Activated naive CD8-positive, alpha-beta T cell treated with anti-CD3 and anti-CD28 coated beads, Interleukin-2, amount 50 U/mL, for 16 hours (primary cell): Measurements from ENCODE around the gene CCNE1.

ENCODE experiments used
- DNase-seq: peaks from one replicate; pipeline ENCODE4 v3.0.0-alpha.2; 2020; ENCODE audit warnings: low read depth, low spot score

CCNE1 gene

DNA sequence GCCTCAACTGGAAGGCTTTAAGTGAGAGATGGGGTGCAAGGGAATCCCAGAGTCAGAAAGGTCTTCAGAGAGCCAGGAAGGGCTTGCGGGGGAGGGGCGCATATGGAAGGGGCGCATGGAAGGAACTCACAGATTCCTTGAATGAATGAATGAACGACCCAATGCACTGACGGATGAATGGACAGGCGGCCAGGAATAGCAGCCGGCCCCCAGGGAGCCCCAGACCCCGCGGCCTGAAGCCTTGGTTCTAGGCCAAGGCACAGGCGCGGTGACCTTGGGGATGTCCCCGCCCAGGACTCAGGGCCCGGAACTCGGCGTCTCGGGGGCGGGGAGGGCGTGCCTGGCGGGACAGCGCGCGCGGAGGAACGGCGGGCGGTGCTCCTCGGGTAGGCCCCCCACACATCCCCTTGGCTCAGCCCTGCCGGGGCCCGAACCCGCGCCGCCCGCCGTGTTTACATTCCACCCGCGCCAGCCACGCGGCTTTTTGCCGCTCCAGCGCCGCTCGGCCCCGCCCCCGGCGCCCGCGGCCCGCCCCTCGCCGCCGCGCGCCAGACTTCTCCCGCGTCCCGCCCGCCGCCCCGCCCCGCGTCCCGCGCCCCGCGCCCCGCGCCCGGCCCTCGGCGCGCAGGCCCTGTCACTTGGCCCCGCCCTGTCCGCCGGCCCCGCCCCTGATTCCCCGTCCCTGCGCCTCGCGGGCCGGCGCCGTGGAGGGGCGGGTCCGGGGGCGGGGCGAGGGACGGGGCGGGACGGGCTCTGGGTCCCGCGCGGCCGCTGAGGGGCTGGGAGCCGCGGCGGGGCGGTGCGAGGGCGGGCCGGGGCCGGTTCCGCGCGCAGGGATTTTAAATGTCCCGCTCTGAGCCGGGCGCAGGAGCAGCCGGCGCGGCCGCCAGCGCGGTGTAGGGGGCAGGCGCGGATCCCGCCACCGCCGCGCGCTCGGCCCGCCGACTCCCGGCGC lies at the start of gene CCNE1:
Gene CCNE1 (plus strand): TSS at position 867 of the 955 bp plus-strand sequence. CDS start 565 bp downstream, outside the sequence.
- peak; percentile 93 for DNase-seq

DNA sequence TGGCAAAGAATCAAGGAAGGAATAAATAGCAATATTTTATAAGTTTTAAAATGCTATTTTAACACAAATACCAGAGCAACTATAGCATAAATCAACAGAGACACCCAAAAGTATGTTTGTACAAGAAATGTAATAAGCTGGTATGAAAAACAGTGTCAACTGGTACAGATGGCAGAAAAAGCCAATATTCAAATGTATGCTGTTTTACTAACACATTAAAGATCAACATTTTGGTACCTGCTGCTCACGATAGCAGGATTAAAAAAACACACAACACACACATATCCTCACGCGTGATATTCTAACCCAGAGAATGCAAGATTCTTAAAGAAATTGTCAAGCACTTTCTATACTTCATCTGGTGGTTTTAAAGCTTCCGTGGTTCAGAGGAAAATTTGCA lies 48.6 kb upstream of the CCNE1 start:
- no peak for DNase-seq

DNA sequence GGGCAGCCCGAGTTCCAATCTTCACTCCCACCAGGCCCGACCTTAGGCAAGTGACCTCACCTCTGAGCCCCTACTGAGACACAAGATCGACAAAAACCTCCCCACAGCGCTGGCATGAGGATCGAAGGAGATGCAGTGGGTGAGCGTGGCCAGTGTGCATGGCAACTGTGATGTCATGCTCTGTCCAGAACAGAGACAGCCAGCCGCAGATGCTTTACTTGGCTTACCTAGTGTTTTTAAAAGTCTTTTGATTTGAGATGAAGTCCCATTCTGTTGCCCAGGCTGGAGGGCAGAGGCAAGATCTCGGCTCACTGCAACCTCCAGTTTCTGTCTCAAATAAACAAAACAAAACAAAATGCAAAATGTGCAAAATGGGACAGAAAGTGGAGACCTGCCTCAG lies 47.4 kb upstream of the CCNE1 start:
- no peak for DNase-seq

DNA sequence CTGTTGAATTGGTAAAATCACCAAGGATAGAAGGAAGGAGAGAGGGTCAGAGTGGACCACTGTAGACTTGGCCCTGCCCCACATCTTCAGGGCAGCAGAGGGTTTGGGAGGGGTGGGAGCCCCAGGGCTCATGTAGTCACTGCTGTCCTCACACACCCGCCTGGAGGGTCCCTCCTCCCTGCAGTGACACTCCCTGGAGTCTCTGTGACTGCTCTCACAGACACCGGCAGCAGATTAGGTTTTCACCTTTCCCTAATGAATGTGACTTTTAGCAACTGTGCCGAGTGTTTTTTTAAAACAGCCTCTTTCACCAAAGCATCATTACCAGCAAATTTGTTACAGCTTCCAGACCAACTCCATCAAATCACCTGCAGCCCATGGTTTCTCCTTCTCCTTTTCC lies 45.7 kb upstream of the CCNE1 start:
- no peak for DNase-seq

DNA sequence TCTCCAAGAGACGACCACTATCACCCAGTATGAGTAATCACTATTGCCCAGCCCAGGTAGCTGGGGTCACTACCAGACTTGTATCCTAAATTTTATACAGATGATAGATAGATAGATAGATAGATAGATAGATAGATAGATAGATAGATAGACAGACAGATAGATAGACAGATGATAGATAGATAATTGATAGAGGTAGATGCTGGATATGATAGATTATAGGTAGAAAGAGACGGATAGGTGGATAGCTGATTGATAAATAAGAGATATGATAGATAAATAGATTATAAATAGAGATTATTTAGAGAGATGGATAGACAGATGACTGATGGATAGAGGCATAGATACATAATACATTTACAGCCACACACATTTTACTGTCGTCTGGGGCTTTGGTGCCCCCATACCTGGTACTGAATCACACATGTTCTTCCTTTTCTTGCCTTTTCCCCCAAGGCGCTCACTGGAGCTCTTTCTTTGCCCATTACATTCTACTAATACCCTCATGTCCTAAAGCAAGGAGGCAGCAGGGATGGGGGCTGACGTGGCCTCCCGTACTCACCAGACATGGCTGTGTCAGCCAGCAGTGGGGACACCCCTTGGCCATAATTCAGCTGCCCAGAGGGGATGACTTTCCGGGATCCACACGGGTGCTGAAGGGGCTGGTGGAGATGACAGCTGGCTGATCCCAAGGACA lies 44.6 kb upstream of the CCNE1 start:
- DNase-seq = no peak

DNA sequence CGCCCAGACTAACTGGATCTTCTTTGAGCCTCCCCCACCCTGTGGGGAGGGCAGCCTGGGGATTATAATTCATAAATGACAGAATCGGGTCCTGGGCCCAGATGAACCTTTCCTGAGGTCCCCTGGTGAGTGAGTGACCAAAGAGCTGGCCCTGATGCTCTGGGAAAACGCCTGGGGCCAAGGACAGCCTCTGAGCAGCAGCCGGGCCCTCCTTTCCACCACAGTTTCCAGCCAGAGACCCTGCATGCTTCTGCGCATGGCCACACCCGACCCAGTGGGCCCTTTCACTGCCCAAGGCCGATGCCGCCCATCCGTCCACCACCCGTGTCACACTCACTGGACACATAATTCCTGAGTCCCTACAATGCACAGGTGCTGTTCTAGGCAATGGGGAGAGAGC lies 43.6 kb upstream of the CCNE1 start:
- DNase-seq = no peak

DNA sequence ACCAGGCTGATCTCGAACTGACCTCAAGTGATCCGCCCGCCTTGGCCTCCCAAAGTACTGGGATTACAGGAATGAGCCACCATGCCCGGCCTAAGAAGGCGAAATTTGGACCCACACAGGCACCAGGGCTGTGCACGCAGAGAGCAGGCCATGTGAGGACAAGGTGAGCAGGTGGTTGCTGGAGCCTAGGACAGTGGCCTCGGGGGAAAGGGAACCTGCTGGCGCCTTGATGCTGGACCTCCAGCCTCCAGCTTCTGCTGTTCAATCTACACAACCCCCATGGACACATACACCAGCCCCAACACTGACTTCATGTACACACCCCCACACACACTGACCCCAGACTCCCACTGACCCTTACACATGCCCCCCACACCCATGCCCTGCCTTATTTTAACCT lies 41.8 kb upstream of the CCNE1 start:
- no peak for DNase-seq

DNA sequence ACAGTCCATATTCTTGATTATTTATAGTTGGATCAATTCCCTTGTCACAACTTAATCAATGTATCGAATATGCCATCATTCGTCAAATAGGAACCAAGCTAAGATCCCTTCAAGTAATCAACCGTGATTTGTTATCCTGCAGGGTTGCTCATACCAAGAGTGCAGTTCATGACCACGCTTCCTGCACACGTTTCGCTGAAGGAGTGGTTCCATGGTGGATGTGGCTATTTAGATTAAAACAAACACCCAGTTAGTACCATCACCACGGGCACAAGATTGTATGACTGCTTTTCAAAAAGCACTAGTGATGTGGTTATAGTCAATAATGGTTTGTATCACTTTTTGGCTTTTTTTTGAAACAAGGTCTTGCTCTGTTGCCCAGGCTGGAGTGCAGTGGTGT lies 41.1 kb upstream of the CCNE1 start:
- DNase-seq = no peak

DNA sequence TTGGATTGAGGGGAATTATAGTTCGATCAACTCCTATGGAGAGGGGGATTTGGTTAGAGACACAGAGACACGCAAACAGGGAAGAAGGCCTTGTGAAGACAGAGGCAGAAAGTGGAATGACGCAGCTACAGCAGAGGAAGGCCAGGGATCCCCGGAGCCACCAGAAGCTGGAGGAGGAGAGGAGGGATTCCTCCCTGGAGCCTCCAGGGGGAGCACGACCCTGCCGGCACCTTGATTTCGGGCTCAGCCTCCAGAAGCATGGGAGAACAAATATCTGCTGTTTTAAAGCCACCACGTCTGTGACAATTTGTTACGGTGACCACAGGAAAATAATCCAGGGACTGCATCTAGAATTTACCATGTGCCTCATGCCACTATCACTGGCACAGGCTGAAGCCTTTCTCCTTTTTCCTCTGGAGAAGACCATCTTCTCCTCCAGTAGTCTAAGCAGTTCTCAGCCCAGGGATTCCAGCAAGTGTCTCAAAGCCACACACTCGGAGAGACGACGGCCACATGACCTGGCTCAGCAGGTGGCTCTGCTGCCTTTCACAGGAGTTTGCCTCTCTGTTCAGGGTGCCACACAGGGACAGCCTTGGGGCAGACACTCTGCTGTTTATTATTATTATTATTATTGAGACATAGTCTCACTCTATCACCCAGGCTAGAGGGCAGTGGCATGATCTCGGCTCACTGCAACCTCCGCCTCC lies 39.9 kb upstream of the CCNE1 start:
- no peak for DNase-seq

DNA sequence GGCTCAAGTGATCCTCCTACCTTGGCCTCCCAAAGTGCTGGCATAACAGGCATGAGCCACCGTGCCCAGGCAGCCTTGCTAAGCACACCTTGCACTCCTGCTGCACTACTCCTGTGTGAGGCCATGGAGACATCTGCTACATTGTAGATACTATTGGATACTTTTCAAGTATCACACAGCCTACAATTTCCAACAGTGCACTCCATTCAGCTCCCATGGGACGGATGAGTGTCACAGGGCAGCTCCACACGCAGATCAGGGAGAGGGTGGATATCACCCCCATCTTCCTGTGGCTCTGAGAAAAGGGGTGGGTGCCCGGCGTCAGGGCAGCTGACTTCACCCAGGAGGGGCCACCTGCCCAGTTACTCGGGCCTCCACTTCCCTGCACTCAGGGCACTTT lies 39.1 kb upstream of the CCNE1 start:
- no peak for DNase-seq

DNA sequence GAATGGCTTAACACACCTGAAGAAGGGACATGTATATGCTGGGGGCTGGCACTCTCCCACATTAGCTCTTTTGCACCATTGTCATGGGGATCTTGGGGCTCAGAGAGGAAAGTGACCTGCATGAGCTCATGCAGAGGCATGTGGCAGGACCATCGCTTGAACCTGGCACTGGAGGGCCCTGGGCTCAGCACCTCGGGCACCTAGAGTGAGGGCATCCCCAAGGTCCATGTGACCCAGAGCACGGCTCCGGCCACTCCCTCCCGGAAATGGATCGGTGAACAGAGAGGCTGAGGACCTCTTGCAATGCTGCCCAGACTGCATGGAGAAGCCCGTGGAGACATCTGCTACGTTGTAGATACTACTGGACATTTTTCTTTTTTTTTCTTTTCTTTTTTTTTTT lies 38.6 kb upstream of the CCNE1 start:
- no peak for DNase-seq

DNA sequence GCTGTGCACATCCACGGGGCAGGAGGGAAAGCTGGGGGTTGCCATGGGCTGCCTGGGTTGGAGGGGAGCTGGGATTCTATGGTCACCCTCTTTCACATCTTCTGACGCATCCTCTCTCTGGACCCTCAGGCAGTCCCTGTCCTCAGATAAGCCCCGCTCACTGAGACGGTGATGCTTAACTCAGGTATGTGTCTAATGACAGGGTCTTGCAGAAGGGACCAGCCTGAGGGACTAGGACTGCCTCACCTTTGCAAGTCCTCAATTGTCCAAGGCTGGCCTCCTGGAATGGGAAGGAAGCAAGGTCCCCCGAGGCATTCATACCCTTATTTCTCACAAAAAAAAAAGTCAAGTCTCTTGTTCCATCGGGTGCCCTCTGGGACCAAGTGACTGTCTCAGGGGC lies 37.7 kb upstream of the CCNE1 start:
- no peak for DNase-seq

DNA sequence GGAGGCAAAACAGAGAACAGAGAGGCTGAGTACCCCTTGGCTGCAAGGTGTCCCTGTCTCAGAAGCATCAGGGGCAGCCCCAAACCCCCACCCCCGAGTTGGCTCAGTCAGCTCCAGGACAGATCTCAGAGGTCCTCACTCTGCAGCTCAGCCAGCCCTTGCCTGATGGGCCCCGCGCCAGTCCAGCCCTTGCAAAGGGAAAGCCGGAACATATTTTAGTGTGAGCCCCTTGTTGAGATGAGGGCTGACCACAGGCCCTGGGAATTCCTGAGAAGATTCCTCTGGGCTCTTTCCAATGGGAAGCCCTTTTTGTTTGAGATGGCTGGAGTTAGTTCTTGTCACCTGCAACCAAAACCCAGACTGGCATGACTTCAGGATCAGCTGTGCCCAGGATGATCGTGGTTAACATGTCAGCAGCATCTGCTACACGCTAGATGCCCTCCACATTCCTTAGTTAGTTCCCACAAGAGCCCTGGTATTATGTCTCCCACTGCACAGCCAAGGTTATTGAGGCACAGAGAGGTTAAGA lies 33.9 kb upstream of the CCNE1 start:
- no peak for DNase-seq

DNA sequence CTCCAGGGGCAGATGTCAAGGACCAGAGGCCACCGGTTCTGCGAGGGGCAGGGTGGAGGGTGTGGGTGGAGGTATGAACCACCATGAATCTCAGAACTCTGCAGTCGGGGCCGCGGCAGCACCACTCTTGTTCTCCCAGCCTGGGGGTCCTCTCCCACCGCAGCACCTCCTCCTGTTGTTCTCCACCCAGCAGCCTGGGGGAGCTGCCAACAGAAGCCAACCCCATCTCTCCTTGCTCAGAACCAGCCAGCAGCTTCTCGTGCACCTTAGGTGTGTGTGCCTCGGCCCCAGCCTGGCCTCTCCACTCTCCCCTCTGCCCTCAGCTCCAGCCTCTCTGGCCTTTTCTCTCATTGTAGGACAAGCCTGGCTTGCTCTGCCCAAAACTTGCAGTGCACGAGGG lies 31.9 kb upstream of the CCNE1 start:
- no peak for DNase-seq

DNA sequence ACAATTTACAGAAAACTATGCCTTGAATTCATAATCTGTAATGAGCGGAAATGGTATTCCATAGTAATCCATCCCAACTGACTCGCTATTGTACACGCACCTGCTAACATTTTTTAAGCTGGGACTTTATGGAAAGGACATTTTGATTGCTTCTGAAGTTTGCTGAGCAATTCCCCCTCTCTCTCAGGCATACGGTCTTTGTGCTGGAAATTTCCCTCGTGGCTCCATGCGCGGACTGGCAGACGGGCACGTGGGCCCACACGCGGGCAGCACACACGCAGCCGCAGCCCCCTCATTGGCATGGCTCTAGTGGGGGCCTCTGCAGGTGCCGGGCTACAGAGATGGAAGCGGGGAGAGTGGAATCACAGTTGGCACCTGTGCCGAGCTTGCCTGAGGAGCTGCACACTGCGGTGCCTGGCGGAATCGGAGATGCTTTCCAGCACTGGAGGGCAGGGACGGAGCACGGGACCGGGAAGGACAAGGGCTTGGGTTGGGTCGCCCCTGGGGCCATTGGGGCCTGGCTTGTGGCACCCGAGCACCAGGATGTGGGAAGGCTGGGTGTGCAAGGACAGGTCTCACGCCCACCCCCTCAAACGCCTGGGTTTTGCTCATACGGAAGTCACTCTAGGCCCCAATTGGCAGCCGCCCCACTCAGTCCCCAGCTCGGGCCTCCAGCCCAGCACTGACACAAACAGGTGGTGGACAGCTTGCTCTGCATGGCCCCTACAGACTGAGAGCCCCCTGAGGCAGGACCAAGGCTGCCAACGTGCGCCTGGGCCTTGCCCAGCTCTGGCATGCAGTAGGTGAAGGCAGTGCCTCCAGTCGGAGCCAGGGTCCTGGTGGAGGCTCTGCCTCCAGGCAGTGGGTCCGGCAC lies 30.2 kb upstream of the CCNE1 start:
- DNase-seq = no peak

DNA sequence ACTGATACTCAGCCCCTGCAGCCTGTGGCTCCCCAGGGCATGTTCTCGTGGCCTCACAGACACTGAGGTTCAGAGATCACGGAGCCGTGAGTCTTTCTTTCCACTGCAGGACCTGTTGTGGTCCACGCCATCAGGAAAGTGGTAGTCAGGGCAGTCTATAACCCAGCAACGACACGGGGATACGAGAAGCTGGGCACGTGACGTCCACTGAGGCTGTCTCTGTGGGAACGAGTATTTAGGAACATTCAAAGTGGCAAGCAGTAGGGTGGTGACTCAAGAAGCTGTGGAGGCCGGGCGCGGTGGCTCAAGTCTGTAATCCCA lies 29.6 kb upstream of the CCNE1 start:
- no peak for DNase-seq

DNA sequence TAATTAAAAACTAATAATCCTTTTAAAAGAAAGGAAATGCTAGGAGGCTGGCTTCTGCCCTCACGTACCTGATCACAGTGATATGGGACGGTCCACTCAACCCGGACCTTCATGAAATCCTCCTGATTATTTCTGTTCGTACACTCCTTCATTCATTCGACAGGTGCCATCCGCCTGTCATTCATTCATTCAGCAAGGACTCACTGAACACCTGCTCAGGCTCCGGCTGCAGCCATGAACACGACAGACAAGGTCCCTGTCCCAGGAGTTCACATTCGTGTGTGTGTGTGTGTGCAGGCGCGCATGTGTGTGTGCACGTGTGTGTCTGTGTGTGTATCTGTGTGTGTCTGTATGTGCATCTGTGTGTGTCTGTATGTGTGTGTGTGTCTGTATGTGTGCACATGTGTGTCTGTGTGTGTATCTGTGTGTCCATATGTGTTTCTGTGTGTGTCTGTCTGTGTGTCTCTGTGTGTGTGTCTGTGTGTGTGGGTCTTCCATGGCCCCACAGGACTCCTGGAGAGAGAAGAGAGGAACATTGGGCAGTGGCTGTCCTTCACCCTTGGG lies 28.1 kb upstream of the CCNE1 start:
- DNase-seq = no peak

DNA sequence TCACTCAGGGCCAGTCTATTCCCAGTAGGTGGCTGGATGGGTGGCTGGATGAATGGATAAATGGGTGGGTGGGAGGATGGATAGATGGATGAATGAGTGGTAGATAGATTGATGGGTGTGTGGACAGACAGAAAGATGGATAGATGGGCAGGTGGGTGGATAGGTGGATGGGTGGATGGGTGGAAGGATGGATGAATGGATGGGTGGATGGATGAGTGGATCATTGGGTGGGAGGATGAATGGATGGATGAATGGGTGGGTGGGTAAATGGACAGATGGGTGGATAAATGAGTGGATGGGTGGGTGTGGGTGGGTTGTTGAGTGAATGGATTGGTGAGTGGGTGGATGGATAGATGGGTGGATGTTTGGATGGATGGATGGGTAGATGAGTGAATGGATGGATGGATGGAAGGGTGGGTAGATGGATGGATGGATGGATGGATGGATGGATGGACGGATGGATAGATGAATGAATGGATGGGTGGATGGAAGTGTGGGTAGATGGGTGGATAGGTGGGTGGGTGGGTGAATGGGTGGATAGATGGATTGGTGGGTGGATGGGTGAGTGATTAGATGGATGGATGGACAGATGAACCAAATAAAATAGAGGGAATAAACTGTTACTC lies 27.1 kb upstream of the CCNE1 start:
- DNase-seq = no peak

DNA sequence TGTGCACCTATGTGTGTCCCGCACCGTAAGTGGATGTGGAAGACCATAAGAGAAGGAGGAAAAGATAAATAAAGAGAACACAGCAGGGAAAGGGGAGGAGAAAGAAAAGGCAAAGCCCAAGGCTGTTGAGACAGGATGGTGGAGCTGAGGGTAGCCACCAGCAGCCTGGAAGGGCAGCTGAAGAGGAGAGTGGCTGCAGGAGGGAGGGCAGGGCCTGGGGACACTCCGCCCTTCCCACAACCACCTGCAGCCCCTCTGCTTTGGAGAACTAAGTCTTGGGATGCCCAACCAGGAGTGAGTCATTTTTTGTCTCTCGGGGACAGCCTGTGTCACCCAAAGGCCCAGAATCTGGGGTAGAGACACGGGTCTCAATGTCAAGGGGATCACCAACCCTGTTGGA lies 26.4 kb upstream of the CCNE1 start:
- no peak for DNase-seq

DNA sequence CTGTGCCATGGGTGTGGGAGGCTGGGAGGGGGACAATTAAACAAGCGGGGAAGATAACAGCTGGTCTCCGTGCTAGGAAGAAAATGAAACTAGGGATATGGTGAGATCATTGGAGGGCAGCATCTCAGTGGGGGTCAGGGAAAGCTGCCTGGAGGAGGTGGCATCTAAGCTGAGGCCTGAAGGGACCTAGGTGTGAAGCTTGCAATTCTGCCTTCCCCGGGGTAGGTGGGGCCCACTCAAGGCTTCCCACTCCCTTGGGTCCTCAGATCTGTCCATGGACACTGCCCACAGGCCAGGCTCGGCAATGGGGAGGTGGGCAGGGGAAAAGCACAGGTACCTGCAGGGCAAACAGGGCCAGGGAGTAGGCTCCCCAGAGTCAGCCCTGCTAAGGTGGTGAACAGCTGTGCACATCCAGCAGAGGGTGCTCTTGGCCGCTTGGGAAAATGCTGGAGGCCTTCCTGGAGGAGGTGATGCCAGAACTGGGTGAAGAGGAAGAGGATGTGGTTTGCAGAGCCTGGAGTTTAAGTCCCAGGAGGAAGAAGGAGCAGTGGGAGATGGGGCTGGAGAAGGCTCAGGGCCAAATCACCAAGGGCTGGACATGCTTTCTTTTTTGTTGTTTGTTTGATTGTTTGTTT lies 25.7 kb upstream of the CCNE1 start:
- no peak for DNase-seq
